GM12865 (cell line): ENCODE measurements around the gene MECP2.
A peak's percentile ranks its signal among the peaks of the same experiment; 100 is the strongest.

Experiments used
- DNase-seq: peaks from one replicate; pipeline ENCODE4 v3.0.0; 2010; ENCODE audit warnings: low read depth
- H3K4me3 ChIP-seq: 2 replicates; pipeline ENCODE4 v1.5.1; 2011; ENCODE audit warnings: mild to moderate bottlenecking, low read depth, low read length, control low read depth
- CTCF ChIP-seq: IDR thresholded peaks from 2 replicates; pipeline ENCODE4 v1.5.1; 2011; ENCODE audit warnings: low read length, control low read depth, low read depth, inconsistent platforms; ENCODE audit not compliant: insufficient read depth; ENCODE audit errors: missing control alignments

MECP2 gene

DNA sequence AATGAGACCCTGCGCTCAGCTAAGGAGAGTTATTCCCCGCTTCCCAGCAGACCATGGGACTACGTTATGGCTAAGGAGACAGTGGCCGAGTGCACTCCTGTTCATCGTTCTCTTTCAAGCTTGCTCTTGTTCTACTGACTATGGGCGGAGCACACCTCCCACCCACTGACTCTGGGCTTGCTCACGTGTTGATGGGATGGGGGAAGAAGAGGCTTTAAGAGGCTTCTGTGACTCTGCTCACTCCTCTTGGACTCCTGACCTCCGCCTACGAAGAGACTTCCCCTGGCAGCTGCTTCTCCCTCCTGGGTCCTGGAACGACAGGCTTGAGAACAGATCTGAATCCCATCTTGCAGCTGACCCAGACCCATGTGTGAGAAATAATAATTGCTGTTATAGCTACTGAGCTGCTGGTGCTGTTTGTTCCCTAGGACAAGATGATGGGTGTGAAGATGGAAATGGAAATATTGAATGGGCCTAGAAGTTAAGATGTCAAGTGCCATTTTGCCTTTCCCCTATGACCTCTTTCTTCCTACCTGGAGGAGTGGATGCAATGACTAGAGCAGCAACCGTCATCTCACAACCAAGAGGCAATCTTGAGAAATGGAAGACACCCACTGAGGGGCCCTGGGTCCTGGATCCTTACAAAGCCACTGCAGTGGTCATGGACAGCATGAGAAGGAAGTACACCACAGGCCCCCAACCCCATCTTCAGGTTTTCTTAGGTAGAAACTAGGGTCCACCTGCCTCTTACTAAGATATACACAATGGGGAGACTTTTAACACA, 39.1 kb downstream of the MECP2 start:
- no peak for DNase-seq
- TF ChIP-seq CTCF, result no peak
- no peak overlapping the region for H3K4me3 ChIP-seq

GRCh38 chrX:154057791-154058190, 39.7 kb downstream of the MECP2 start:
- DNase-seq, result no peak
- TF ChIP-seq CTCF, result no peak
- no peak overlapping the region for H3K4me3 ChIP-seq

DNA sequence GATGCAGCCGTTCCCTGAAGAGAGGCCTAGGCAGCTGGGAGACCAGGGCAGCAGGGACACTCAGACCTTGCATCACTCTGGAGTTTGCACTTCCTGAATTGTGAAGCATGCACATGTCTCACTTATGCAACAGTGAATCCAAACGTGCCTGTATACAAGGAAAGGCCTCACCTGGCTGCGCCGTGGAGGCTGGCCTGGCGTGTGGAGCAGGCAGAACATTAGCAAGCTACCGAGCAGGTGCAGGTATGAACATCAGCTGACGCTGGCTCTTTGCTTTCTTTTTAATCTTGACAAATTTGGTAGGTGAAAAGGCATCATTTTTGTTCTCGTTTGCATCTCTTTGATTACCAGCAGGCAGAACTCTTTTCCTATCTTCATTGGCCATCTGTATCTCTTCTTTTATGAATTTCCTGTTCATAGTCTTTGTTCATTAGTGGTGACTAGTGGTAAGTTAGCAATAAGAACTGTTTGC, 40.7 kb downstream of the MECP2 start:
- TF ChIP-seq CTCF, result no peak
- H3K4me3 ChIP-seq, result no peak overlapping the region
- no peak for DNase-seq

DNA sequence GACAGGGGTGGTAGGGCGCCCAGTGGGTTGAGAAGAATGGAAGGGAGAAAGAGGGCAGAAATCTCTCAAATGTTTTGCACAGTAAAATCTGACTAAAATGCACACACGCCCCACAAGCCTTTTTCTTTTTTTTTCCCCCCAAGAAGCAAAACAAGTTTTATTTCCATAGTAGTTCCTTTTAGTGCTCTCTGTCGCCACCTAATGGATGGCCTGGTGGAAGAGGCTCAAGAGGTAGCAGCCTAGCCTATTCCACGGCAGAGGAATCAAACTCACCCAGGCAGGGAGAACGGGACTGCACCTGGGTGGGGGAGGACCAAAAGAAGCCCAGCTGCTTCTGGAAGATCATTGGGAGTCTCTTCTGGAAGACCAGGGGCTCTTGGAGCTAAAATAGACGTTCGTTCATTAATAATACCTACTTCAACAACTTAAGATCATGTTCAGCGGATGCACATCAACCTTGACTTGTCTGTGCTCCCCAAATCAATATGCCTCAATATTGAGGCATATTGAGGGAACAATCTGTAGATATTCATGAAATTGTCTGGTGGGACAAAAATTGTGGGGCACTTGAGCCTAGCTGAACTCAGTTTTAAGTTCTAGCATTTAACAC, 46.2 kb downstream of the MECP2 start:
- peak; percentile 63 for TF ChIP-seq CTCF
- no peak overlapping the region for H3K4me3 ChIP-seq
- DNase-seq, result peak; percentile 66

GRCh38 chrX:154050113-154050495, 47.4 kb downstream of the MECP2 start:
- no peak overlapping the region for H3K4me3 ChIP-seq
- no peak for TF ChIP-seq CTCF
- no peak for DNase-seq

DNA sequence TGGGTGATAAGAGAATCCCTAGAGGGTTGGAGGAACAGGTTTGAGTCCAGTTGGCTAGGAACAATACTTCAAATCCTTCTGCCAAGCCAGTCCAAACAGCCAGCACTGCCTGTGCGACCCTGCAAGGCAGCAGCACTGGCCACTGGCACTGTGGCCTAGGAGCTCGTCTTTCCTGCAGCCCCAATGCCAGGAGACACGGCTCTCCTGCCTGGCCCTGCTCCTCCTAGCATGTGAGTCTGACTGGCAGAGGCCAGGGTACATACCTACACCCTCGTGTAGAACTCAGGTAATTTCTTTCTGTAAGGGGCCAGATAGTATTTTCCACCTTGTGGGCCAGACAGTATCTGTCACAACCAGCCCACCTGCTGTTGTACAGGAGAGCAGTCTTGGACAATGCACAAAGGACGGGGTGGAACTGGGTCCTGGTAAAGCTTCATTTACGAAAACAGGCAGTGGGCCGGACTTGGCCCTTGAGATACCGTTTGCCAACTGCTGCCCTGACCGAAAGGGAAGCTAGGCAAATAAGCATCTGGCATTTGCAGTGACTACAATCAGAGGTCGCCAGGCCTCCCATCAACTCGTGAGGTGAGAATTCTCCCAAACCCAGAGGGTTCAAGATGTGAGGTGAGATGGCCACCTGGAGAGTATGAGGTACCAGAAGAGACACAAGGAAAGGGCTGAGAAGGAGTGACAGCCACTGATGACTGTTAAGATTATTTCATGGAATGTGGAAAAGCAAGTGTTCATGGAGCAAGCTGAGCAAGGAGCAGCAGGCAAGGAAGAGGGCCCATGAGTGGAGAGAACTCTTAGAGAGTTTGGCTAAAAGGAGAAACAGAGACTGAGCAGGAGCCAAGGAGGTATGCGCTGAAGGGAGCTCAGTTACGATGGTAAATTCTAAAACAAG, 48.1 kb downstream of the MECP2 start:
- no peak for TF ChIP-seq CTCF
- DNase-seq, result no peak
- H3K4me3 ChIP-seq, result no peak overlapping the region
